OCI-LY1 (cell line): Measurements from ENCODE around the gene UBE2S.

Experiments used
- EZH2 ChIP-seq: fragments of 200-600 bp; sonication (generic), shearing (Covaris generic); IDR thresholded peaks from 2 replicates; pipeline ENCODE4 v1.8.0; 2017; ENCODE audit warnings: borderline replicate concordance, mixed run types, mild to moderate bottlenecking, antibody characterized with exemption, low read length, moderate library complexity, mixed read lengths
- TF ChIP-seq, protein P1 (sequence below): fragments of 200-600 bp; sonication (generic), shearing (Covaris generic); IDR thresholded peaks from 2 replicates; pipeline ENCODE4 v1.5.1; 2017; ENCODE audit warnings: mild to moderate bottlenecking, antibody characterized with exemption, low read length, moderate library complexity, mixed read lengths

DNA sequence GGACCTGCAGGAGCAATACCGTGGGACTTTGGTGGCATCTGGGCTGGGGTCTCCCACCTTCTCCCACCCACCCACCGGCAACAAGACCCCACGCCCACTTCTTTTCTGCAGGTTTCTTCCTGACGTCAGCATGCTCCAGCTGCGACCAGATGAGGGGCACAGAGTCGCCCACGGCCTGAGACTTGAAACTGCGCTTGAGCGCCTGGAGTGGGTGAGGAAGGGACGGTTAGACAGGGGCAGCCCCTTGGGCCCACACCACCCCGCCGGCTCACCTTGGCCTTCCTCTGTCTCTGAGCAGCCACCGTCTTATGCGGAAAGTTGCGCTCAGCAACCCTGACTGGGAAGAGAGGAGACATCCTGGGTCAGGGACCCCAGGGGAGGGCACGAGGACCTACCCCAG is 46.7 kb downstream of the UBE2S start:
- TF ChIP-seq, protein P1, sequence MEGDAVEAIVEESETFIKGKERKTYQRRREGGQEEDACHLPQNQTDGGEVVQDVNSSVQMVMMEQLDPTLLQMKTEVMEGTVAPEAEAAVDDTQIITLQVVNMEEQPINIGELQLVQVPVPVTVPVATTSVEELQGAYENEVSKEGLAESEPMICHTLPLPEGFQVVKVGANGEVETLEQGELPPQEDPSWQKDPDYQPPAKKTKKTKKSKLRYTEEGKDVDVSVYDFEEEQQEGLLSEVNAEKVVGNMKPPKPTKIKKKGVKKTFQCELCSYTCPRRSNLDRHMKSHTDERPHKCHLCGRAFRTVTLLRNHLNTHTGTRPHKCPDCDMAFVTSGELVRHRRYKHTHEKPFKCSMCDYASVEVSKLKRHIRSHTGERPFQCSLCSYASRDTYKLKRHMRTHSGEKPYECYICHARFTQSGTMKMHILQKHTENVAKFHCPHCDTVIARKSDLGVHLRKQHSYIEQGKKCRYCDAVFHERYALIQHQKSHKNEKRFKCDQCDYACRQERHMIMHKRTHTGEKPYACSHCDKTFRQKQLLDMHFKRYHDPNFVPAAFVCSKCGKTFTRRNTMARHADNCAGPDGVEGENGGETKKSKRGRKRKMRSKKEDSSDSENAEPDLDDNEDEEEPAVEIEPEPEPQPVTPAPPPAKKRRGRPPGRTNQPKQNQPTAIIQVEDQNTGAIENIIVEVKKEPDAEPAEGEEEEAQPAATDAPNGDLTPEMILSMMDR: no peak
- TF ChIP-seq EZH2: no peak
